Measurements from ENCODE around the gene ARHGEF28. TPM values are rescaled to one million over a fixed set of nuclear protein-coding genes. Genes with fewer than 3 reads are reported as not detected.

ARHGEF28 gene
- total and polyA plus RNA-seq, 2 donors (not counting 1 experiment from before 2014, with no cell fraction given): 2.3 to 34.3 TPM

DNA sequence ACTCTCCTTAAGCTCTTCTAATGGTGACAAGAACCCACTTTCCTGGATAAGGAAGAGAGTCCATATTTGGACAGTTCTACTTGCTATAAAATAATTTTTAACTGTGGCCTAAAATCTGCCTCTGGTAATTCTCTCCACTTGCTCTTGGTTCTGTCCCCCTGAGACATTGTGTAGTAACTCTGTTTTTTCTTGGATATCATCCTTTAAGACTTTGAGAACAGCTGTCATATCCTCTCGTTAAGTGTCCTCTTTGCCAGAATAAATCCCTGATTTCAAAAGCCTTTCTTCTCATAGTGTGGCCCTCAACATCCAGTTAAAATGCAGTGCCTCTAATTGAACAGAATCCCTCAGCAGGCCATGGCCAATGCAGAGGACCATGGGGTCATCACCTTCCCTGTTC is 101.5 kb downstream of the ARHGEF28 start:
- Histone ChIP-seq H3K79me2 (ENCODE audit: control insufficient read depth, insufficient read depth, low read length) (no peaks in the 10 kb centered on the region), H3K4me2 (ENCODE audit: extremely low read depth, insufficient read depth, low read length) (no peak overlapping the region), H3K4me1 (ENCODE audit: control insufficient read depth, extremely low read depth, insufficient read depth, low read length) (no peaks in the 10 kb centered on the region), H3K36me3 (ENCODE audit: control insufficient read depth, insufficient read depth, low read length) (no peaks in the 10 kb centered on the region), H3K4me3 (replicated peaks in 1 of 4; ENCODE audit: control extremely low read depth in 1 of 4, insufficient read depth in 1 of 4, low read depth in 3 of 4, low read length in 4 of 4) (no peak overlapping the region), H3K9me3 (ENCODE audit: control insufficient read depth, insufficient read depth, low read depth, low read length) (no peaks in the 10 kb centered on the region), H3K9ac (ENCODE audit: insufficient read depth, low read length) (no peak overlapping the region), H3K27me3 (ENCODE audit: control insufficient read depth, insufficient read depth, low read length) (no peaks in the 10 kb centered on the region), H4K20me1 (ENCODE audit: control insufficient read depth, extremely low read depth, insufficient read depth, low read length) (no peaks in the 10 kb centered on the region), H3K27ac (ENCODE audit: insufficient read depth, low read length) (no peak overlapping the region), H2AFZ (ENCODE audit: low read length) (no peak overlapping the region)
- TF ChIP-seq, protein P1, sequence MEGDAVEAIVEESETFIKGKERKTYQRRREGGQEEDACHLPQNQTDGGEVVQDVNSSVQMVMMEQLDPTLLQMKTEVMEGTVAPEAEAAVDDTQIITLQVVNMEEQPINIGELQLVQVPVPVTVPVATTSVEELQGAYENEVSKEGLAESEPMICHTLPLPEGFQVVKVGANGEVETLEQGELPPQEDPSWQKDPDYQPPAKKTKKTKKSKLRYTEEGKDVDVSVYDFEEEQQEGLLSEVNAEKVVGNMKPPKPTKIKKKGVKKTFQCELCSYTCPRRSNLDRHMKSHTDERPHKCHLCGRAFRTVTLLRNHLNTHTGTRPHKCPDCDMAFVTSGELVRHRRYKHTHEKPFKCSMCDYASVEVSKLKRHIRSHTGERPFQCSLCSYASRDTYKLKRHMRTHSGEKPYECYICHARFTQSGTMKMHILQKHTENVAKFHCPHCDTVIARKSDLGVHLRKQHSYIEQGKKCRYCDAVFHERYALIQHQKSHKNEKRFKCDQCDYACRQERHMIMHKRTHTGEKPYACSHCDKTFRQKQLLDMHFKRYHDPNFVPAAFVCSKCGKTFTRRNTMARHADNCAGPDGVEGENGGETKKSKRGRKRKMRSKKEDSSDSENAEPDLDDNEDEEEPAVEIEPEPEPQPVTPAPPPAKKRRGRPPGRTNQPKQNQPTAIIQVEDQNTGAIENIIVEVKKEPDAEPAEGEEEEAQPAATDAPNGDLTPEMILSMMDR (conservative IDR thresholded peaks at IDR 0.05 in 1 of 2, IDR thresholded peaks at IDR 0.05 in 1 of 2; ENCODE audit: low read depth in 1 of 2, low read length in 2 of 2): no peak
- TF ChIP-seq EZH2 (IDR thresholded peaks at IDR 0.05; ENCODE audit: low read length, missing control alignments): no peak
- DNase-seq (ENCODE audit: low read depth in 2 of 2): no peak

- no peak overlapping the region for H3K9ac ChIP-seq (ENCODE audit: insufficient read depth, low read length)
- TF ChIP-seq, protein P1 (conservative IDR thresholded peaks at IDR 0.05 in 1 of 2, IDR thresholded peaks at IDR 0.05 in 1 of 2; ENCODE audit: low read depth in 1 of 2, low read length in 2 of 2): no peak
- TF ChIP-seq EZH2 (IDR thresholded peaks at IDR 0.05; ENCODE audit: low read length, missing control alignments): no peak
- no peak overlapping the region for H3K4me3 ChIP-seq (replicated peaks in 1 of 4; ENCODE audit: control extremely low read depth in 1 of 4, insufficient read depth in 1 of 4, low read depth in 3 of 4, low read length in 4 of 4)
- H3K4me1 ChIP-seq (ENCODE audit: control insufficient read depth, extremely low read depth, insufficient read depth, low read length): peaks cover 2% of the 10 kb centered on the region
- H4K20me1 ChIP-seq (ENCODE audit: control insufficient read depth, extremely low read depth, insufficient read depth, low read length): no peaks in the 10 kb centered on the region
- H3K4me2 ChIP-seq (ENCODE audit: extremely low read depth, insufficient read depth, low read length): no peak overlapping the region
- H3K9me3 ChIP-seq (ENCODE audit: control insufficient read depth, insufficient read depth, low read depth, low read length): no peaks in the 10 kb centered on the region
- DNase-seq (ENCODE audit: low read depth in 2 of 2): no peak
- H3K79me2 ChIP-seq (ENCODE audit: control insufficient read depth, insufficient read depth, low read length): no peaks in the 10 kb centered on the region
- no peaks in the 10 kb centered on the region for H3K27me3 ChIP-seq (ENCODE audit: control insufficient read depth, insufficient read depth, low read length)
- H3K36me3 ChIP-seq (ENCODE audit: control insufficient read depth, insufficient read depth, low read length): no peaks in the 10 kb centered on the region
- H3K27ac ChIP-seq (ENCODE audit: insufficient read depth, low read length): no peak overlapping the region
- H2AFZ ChIP-seq (ENCODE audit: low read length): no peak overlapping the region
Observed at GRCh38 chr5:73728493-73729273, 102.7 kb downstream of the ARHGEF28 start.

DNA sequence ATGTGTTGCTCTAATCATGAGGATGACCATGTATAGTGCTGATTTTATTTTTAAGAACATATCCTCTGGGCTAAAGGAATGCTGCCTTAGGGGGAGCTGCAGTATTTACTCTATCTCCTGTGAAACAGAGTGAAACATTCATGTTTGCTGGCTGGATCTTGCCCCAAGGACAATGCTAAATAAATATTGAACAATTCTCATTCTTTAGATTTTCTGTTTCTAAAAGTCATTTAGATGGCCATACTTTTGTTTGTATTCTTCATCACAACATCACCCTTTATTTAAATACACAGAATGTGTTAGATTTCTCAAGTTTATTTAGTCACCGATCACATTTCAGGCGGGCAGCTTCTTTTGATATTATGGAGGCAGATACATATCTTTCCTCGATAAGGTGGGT is 103.3 kb downstream of the ARHGEF28 start:
- no peaks in the 10 kb centered on the region for H3K79me2 ChIP-seq (ENCODE audit: control insufficient read depth, insufficient read depth, low read length)
- no peaks in the 10 kb centered on the region for H3K36me3 ChIP-seq (ENCODE audit: control insufficient read depth, insufficient read depth, low read length)
- no peak overlapping the region for H3K9ac ChIP-seq (ENCODE audit: insufficient read depth, low read length)
- no peak for DNase-seq (ENCODE audit: low read depth in 2 of 2)
- H2AFZ ChIP-seq (ENCODE audit: low read length): no peak overlapping the region
- H3K4me2 ChIP-seq (ENCODE audit: extremely low read depth, insufficient read depth, low read length): no peak overlapping the region
- no peak overlapping the region for H3K4me3 ChIP-seq (replicated peaks in 1 of 4; ENCODE audit: control extremely low read depth in 1 of 4, insufficient read depth in 1 of 4, low read depth in 3 of 4, low read length in 4 of 4)
- no peaks in the 10 kb centered on the region for H3K27me3 ChIP-seq (ENCODE audit: control insufficient read depth, insufficient read depth, low read length)
- H3K9me3 ChIP-seq (ENCODE audit: control insufficient read depth, insufficient read depth, low read depth, low read length): no peaks in the 10 kb centered on the region
- TF ChIP-seq, protein P1 (conservative IDR thresholded peaks at IDR 0.05 in 1 of 2, IDR thresholded peaks at IDR 0.05 in 1 of 2; ENCODE audit: low read depth in 1 of 2, low read length in 2 of 2): no peak
- TF ChIP-seq EZH2 (IDR thresholded peaks at IDR 0.05; ENCODE audit: low read length, missing control alignments): no peak
- no peak overlapping the region for H3K27ac ChIP-seq (ENCODE audit: insufficient read depth, low read length)
- no peaks in the 10 kb centered on the region for H4K20me1 ChIP-seq (ENCODE audit: control insufficient read depth, extremely low read depth, insufficient read depth, low read length)
- H3K4me1 ChIP-seq (ENCODE audit: control insufficient read depth, extremely low read depth, insufficient read depth, low read length): peaks cover 2% of the 10 kb centered on the region

Measured in fibroblast of lung (primary cell).